AG10803 (cell line): ENCODE results near the gene PBOV1.

ENCODE experiments used
- DNase-seq: peaks from one replicate; pipeline ENCODE4 v3.0.0; 2010; ENCODE audit warnings: low read depth
- H3K4me3 ChIP-seq: 2 replicates; pipeline ENCODE4 v1.5.1; 2011; ENCODE audit warnings: mild to moderate bottlenecking, low read length, control low read depth
- CTCF ChIP-seq: conservative IDR thresholded peaks from 2 replicates; pipeline ENCODE4 v1.5.1; 2011; ENCODE audit warnings: mild to moderate bottlenecking, low read length, control low read depth, inconsistent platforms

The PBOV1 gene

GRCh38 chr6:138218449-138218848, at the start of gene PBOV1:
Gene PBOV1 (minus strand): TSS chr6:138218491. CDS start chr6:138218395, 96 bp downstream.
- DNase-seq, result no peak
- no peak for TF ChIP-seq CTCF
- no peak within 1 kb of the TSS for H3K4me3 ChIP-seq

GRCh38 chr6:138266095-138266494, 47.8 kb upstream of the PBOV1 start:
- no peak for TF ChIP-seq CTCF
- H3K4me3 ChIP-seq, result no peak overlapping the region
- DNase-seq, result no peak

- TF ChIP-seq CTCF, result no peak
- no peak overlapping the region for H3K4me3 ChIP-seq
- DNase-seq, result no peak
Measured at GRCh38 chr6:138264372-138264880, 46.1 kb upstream of the PBOV1 start.

GRCh38 chr6:138263963-138264362, 45.7 kb upstream of the PBOV1 start:
- H3K4me3 ChIP-seq, result no peak overlapping the region
- no peak for DNase-seq
- no peak for TF ChIP-seq CTCF

- no peak overlapping the region for H3K4me3 ChIP-seq
- TF ChIP-seq CTCF, result no peak
- no peak for DNase-seq
Measured at GRCh38 chr6:138261116-138261780, 43.0 kb upstream of the PBOV1 start.

- no peak for DNase-seq
- H3K4me3 ChIP-seq, result no peak overlapping the region
- TF ChIP-seq CTCF, result no peak
Measured at GRCh38 chr6:138258991-138259390, 40.7 kb upstream of the PBOV1 start.

- TF ChIP-seq CTCF, result no peak
- DNase-seq, result no peak
Measured at GRCh38 chr6:138258197-138258596, 39.9 kb upstream of the PBOV1 start.

More at GRCh38 chr6:138258197-138258596, 39.9 kb upstream of the PBOV1 start:
- H3K4me3 ChIP-seq, result no peak overlapping the region
